ENCODE results near the gene PITX2. TPM values are rescaled to one million over a fixed set of nuclear protein-coding genes. Genes with fewer than 3 reads are reported as not detected.

PITX2 gene
- total RNA-seq, 1 donor from 2014 or later = not detected

DNA sequence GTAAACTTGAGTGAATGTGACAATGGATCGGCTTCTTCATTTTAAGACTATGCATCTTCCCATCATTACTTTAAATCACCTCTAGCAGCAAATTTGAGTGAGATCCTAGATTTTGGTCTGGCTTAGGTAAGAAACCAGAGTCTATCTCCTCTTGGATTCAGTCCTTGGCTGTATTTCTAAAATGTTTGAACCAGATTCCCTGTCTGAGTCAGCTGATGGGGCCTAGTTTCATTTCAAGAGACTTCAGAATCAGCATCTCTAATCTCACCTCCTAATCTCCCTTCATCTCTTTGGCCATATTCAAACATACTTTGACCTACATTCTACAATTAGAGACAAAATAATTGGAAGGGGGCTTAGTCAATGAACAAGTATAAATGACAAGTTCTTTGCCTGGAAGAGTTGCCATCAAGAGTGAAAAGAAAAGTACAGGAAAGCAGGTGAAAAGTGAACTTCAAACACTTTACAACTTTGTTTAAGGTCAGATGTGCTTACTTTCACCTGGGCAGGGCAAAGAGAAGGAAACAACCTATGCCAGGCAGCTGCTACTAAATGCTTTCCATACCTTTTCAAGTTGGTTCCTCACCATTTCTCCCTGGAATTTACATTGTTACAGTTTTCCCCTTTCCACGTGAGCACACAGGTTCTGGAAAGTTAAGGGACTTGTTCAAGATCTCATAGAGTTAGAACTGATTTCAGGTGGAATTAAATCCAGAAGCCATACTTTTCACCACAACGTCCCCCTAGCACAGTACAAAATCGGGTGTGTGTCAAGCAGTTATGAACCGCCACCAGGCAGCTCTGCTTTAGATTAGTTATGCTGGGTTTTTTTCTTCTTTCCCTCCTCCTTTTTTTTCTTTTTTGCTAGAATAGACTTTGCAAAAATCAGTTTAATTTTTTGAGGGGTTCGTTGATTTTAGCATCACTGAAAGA, 30.7 kb upstream of the PITX2 start:
- no peaks in the 10 kb centered on the region for H3K36me3 ChIP-seq
- ATAC-seq (peak; percentile 34), DNase-seq (no peak)
- intact Hi-C loops (cut with DNase I) = no loop called here
- TF ChIP-seq, protein P1, sequence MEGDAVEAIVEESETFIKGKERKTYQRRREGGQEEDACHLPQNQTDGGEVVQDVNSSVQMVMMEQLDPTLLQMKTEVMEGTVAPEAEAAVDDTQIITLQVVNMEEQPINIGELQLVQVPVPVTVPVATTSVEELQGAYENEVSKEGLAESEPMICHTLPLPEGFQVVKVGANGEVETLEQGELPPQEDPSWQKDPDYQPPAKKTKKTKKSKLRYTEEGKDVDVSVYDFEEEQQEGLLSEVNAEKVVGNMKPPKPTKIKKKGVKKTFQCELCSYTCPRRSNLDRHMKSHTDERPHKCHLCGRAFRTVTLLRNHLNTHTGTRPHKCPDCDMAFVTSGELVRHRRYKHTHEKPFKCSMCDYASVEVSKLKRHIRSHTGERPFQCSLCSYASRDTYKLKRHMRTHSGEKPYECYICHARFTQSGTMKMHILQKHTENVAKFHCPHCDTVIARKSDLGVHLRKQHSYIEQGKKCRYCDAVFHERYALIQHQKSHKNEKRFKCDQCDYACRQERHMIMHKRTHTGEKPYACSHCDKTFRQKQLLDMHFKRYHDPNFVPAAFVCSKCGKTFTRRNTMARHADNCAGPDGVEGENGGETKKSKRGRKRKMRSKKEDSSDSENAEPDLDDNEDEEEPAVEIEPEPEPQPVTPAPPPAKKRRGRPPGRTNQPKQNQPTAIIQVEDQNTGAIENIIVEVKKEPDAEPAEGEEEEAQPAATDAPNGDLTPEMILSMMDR (IDR thresholded peaks at IDR 0.05) = no peak
- no peaks in the 10 kb centered on the region for H3K4me1 ChIP-seq
- H3K4me3 ChIP-seq = no peak overlapping the region
- no peaks in the 10 kb centered on the region for H3K9me3 ChIP-seq
- no peak overlapping the region for H3K27ac ChIP-seq
- H3K27me3 ChIP-seq = no peaks in the 10 kb centered on the region

DNA sequence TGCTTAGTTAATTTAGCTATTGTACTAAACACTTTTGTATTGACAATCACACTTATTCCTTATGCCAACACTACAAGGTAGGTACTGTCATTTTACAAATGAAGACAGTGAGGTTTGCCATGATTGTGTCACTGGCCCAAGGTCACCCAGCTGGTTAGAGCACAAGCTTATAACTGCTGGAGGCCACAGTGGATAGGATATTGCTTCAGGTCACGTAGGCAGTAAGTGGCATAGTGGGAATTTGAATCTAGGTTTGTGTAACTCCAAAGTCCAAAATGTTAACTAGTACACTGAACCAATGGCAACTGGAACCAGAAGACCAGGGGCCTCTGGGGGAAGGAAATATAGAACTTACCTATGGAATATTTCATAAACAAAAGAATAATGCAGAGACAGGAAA, 21.1 kb upstream of the PITX2 start:
- Histone ChIP-seq H3K4me3 (no peak overlapping the region), H3K36me3 (no peaks in the 10 kb centered on the region), H3K27me3 (peaks cover 60% of the 10 kb centered on the region), H3K9me3 (no peaks in the 10 kb centered on the region), H3K4me1 (no peaks in the 10 kb centered on the region), H3K27ac (no peak overlapping the region)
- intact Hi-C loops (cut with DNase I) = no loop called here
- DNase-seq (no peak), ATAC-seq (no peak)
- TF ChIP-seq, protein P1 (IDR thresholded peaks at IDR 0.05) = no peak

DNA sequence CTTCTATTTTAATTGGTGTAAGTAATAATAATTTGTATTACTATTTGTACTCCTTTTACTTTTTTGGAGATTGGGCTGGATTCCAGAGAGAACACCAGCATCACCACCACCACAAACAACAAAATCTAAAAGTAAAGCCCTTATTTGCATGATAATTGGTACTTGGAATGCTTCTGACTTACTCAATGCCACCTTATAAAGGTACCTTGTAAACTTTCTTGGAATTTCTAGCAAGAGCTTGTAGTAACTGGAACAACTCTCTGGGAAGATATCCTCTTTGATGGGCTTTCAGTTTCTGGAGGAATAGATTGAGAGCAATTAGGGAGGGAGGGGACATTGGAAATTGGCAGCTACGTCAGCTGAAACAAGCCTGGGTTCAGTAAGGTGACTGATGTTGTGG, 20.2 kb upstream of the PITX2 start:
- intact Hi-C loops (cut with DNase I) = no loop called here
- no peak overlapping the region for H3K4me3 ChIP-seq
- H3K9me3 ChIP-seq = no peaks in the 10 kb centered on the region
- ATAC-seq = no peak
- H3K36me3 ChIP-seq = no peaks in the 10 kb centered on the region
- H3K27ac ChIP-seq = no peak overlapping the region
- TF ChIP-seq, protein P1 (IDR thresholded peaks at IDR 0.05) = no peak
- no peak for DNase-seq
- H3K27me3 ChIP-seq = peaks cover 69% of the 10 kb centered on the region
- H3K4me1 ChIP-seq = no peaks in the 10 kb centered on the region

DNA sequence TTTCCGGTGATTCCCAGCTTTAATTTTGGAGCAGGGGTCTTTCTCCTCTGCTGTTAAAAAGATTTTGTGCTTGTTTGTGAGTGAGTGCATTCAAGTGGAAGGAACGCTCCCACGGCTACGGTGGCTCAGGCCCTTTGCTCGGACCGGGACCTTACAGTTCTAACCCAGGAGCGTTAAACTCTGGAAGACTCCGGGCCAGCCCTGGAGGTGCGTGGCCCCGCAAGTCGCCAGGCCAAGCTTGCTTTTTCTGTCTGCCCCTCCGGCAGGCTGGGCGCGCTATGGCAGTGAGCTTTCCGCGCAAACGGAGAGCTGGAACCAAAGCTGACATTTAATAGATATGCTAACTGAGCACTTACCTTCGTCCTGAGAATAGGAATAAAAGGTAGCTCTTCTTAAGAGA, 18.3 kb upstream of the PITX2 start:
- DNase-seq = no peak
- TF ChIP-seq, protein P1 (IDR thresholded peaks at IDR 0.05) = no peak
- H3K4me1 ChIP-seq = peaks cover 6% of the 10 kb centered on the region
- peaks cover 85% of the 10 kb centered on the region for H3K27me3 ChIP-seq
- intact Hi-C loops (cut with DNase I) = no loop called here
- H3K36me3 ChIP-seq = no peaks in the 10 kb centered on the region
- H3K9me3 ChIP-seq = no peaks in the 10 kb centered on the region
- no peak for ATAC-seq
- no peak overlapping the region for H3K4me3 ChIP-seq
- no peak overlapping the region for H3K27ac ChIP-seq

DNA sequence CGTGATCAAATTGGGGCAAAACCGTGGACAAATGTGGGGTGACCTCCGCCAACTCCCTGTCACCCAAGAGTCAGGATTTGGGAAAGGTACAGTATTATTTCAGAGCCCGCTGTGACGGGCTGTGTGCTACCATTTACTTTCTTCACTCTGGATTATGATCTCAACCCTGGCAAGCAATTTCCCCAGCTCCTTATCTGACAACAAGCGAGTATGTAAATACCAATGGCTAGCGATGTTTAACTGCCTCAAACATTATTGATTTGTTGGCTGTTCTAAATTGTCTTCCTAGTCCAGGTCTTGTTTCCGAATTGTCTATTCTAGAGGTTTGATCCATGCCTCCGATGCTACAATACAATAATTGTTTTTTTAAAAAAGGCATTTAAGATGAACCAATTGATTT, 17.7 kb upstream of the PITX2 start:
- H3K4me1 ChIP-seq = peaks cover 6% of the 10 kb centered on the region

More for the DNA sequence above, 17.7 kb upstream of the PITX2 start:
- ATAC-seq (no peak), DNase-seq (no peak)
- TF ChIP-seq, protein P1 (IDR thresholded peaks at IDR 0.05) = no peak
- H3K27me3 ChIP-seq = peaks cover 85% of the 10 kb centered on the region
- no peak overlapping the region for H3K4me3 ChIP-seq
- H3K27ac ChIP-seq = no peak overlapping the region
- intact Hi-C loops (cut with DNase I) = no loop called here
- no peaks in the 10 kb centered on the region for H3K9me3 ChIP-seq
- no peaks in the 10 kb centered on the region for H3K36me3 ChIP-seq
